Endothelial cell of umbilical vein (primary cell): ENCODE data around the gene SPATA33. TPM values are rescaled to one million over a fixed set of nuclear protein-coding genes. Genes with fewer than 3 reads are reported as not detected.

Source experiments
- BruUV-seq: library from RNA; stranded (reverse); fragments of 400-500 nt; replicated peaks from 2 replicates; lab custom pipeline; 2021; lab: Mats Ljungman, UMichigan
- CTCF ChIA-PET: fragments of 300-600, 350-600 bp; sonication (Branson Sonifier 250); formaldehyde crosslinking; loops from one replicate; lab custom pipeline; 2021; ENCODE audit warnings: antibody characterized with exemption, inconsistent platforms; lab: Charles Lee
- POLR2A ChIA-PET: fragments of 300-600, 350-600 bp; sonication (Branson Sonifier 250); formaldehyde crosslinking; loops from one replicate; lab custom pipeline; 2021; ENCODE audit warnings: antibody characterized with exemption, inconsistent platforms; lab: Charles Lee
- DNase-seq: peaks from one replicate; pipeline ENCODE4 v3.0.0-alpha.2; 2011; ENCODE audit warnings: low read depth, low spot score
- FAIRE-seq: peaks from 2 replicates; lab custom pipeline; 2011; peaks lifted over from hg19 to GRCh38; lab: Jason Lieb, UNC
- H2AFZ ChIP-seq: 2 replicates; pipeline ENCODE4 v1.6.0; 2012; ENCODE audit warnings: low read depth, low read length, control low read depth, inconsistent platforms
- H3K27ac ChIP-seq: 2 replicates; pipeline ENCODE4 v1.5.1; 2011; ENCODE audit warnings: low read depth, mild to moderate bottlenecking, control low read depth, low read length, moderate library complexity; ENCODE audit not compliant: insufficient read depth
- H3K27me3 ChIP-seq, 2 experiments: 2 replicates each; pipeline versions ENCODE4 v1.6.0 to v1.6.1; 2011; ENCODE audit warnings: low read length in 2 of 2, mixed read lengths in 1 of 2; ENCODE audit not compliant: control insufficient read depth in 2 of 2, insufficient read depth in 2 of 2
- H3K36me3 ChIP-seq, 2 experiments: 2 replicates in 1 of 2; 3 replicates in 1 of 2; pipeline ENCODE4 v1.5.1; 2011; ENCODE audit warnings: low read length in 2 of 2, mild to moderate bottlenecking in 1 of 2, moderate library complexity in 1 of 2; ENCODE audit not compliant: control insufficient read depth in 2 of 2, insufficient read depth in 2 of 2; ENCODE audit errors: extremely low read depth in 1 of 2
- H3K4me1 ChIP-seq: 3 replicates; pipeline ENCODE4 v1.5.1; 2011; ENCODE audit warnings: mild to moderate bottlenecking, low read length; ENCODE audit not compliant: control insufficient read depth, insufficient read depth; ENCODE audit errors: extremely low read depth
- H3K4me2 ChIP-seq: 2 replicates; pipeline ENCODE4 v1.6.1; 2011; ENCODE audit warnings: low read length, control low read depth, mixed read lengths; ENCODE audit not compliant: insufficient read depth
- H3K4me3 ChIP-seq, 3 experiments: fragments of 200-600 bp in 1 of 3; sonication (generic), shearing (Covaris generic) in 1 of 3; replicated peaks in 1 of 3; 2 replicates each; pipeline ENCODE4 v1.5.1; 2011 to 2016; ENCODE audit warnings: control low read depth in 3 of 3, low read length in 3 of 3, mild to moderate bottlenecking in 2 of 3, inconsistent platforms in 1 of 3, low read depth in 1 of 3, moderate library complexity in 1 of 3; ENCODE audit not compliant: insufficient read depth in 1 of 3
- H3K79me2 ChIP-seq: 2 replicates; pipeline ENCODE4 v1.6.0; 2012; ENCODE audit warnings: low read length, inconsistent platforms; ENCODE audit not compliant: control insufficient read depth, insufficient read depth
- H3K9ac ChIP-seq: replicated peaks from 2 replicates; pipeline ENCODE3; 2011; ENCODE audit warnings: low read length, control low read depth; ENCODE audit not compliant: insufficient read depth; ENCODE audit errors: extremely low read depth
- H3K9me1 ChIP-seq: replicated peaks from 3 replicates; pipeline ENCODE4 v1.6.0; 2011; ENCODE audit warnings: mild to moderate bottlenecking, low read length; ENCODE audit not compliant: control insufficient read depth, insufficient read depth; ENCODE audit errors: extremely low read depth
- H3K9me3 ChIP-seq: replicated peaks from 2 replicates; pipeline ENCODE4 v1.5.1; 2012; ENCODE audit warnings: low read length, inconsistent platforms; ENCODE audit not compliant: control insufficient read depth, insufficient read depth
- H4K20me1 ChIP-seq: replicated peaks from 2 replicates; pipeline ENCODE3; 2011; ENCODE audit warnings: mild to moderate bottlenecking, low read length; ENCODE audit not compliant: control insufficient read depth, insufficient read depth; ENCODE audit errors: extremely low read depth
- EZH2 ChIP-seq: IDR thresholded peaks from 2 replicates; pipeline ENCODE4 v1.6.1; 2012; ENCODE audit warnings: borderline replicate concordance, low read depth, mild to moderate bottlenecking, moderate library complexity, low read length, inconsistent platforms; ENCODE audit not compliant: severe bottlenecking
- FOS ChIP-seq: IDR thresholded peaks from 2 replicates; pipeline ENCODE4 v1.6.1; 2011; ENCODE audit warnings: mild to moderate bottlenecking, low read length, moderate library complexity, borderline replicate concordance; ENCODE audit not compliant: insufficient read depth
- GATA2 ChIP-seq: IDR thresholded peaks from 2 replicates; pipeline ENCODE4 v1.7.0; 2011; ENCODE audit warnings: low read depth, mild to moderate bottlenecking, moderate library complexity, mixed read lengths, low read length; ENCODE audit not compliant: insufficient read length, insufficient read depth
- MAX ChIP-seq: IDR thresholded peaks from 2 replicates; pipeline ENCODE4 v1.6.1; 2011; ENCODE audit not compliant: insufficient read depth, insufficient read length
- MYC ChIP-seq: IDR thresholded peaks from one replicate; pipeline ENCODE4 v1.6.1; 2011; ENCODE audit warnings: mild to moderate bottlenecking, low read depth, low read length
- POLR2A ChIP-seq: IDR thresholded peaks from 2 replicates; pipeline ENCODE4 v1.6.1; 2012; ENCODE audit warnings: low read depth, mild to moderate bottlenecking, control low read depth, low read length
- POLR2AphosphoS5 ChIP-seq: IDR thresholded peaks from 2 replicates; pipeline ENCODE4 v1.6.1; 2012; ENCODE audit warnings: low read depth, mild to moderate bottlenecking, control low read depth, low read length, moderate library complexity; ENCODE audit not compliant: insufficient read depth
- dilution Hi-C: fragments of 300-500 bp; cut with MboI; formaldehyde crosslinking; loops from one replicate; pipeline ENCODE4 v1.15.0; 2019; ENCODE audit warnings: low sequenced_read_pairs; ENCODE audit not compliant: extremely low pct_ligation_motif_present
- intact Hi-C: fragments of 100-400 bp; cut with micrococcal nuclease; formaldehyde crosslinking; loops from one replicate; pipeline ENCODE4 v1.10.0; 2022
- polyA plus RNA-seq, 4 experiments: library from polyadenylated mRNA; depleted of rRNA in 3 of 4; stranded (reverse) in 3 of 4; unstranded in 1 of 4; fragments of >200 nt; gene quantifications; 2 replicates each; pipeline versions ENCODE4 v1.2.1 to v1.2.3, GENCODE V29; 2011 to 2012; ENCODE audit warnings: missing spikeins in 1 of 4
- total RNA-seq: library from RNA; stranded (reverse); gene quantifications from 2 replicates; pipeline ENCODE4 v1.2.3, GENCODE V29; 2021

Gene SPATA33
- total and polyA plus RNA-seq, 2 donors (not counting 3 experiments of a cell fraction or from before 2014, with no cell fraction given): 3.5 to 11.4 TPM

GRCh38 chr16:89618109-89618998, 39.3 kb upstream of the SPATA33 start:
- Histone ChIP-seq H3K36me3 (no peaks in the 10 kb centered on the region), H3K79me2 (no peaks in the 10 kb centered on the region), H3K4me1 (peaks cover 6% of the 10 kb centered on the region), H3K9me1 (no peaks in the 10 kb centered on the region), H3K4me2 (no peak overlapping the region), H3K4me3 (no peak overlapping the region), H3K27me3 (no peaks in the 10 kb centered on the region), H3K9ac (no peak overlapping the region), H3K9me3 (no peaks in the 10 kb centered on the region), H3K27ac (no peak overlapping the region), H4K20me1 (no peaks in the 10 kb centered on the region), H2AFZ (no peak overlapping the region)
- BruUV-seq: no TSS peak
- DNase-seq (no peak), FAIRE-seq (no peak)
- intact Hi-C loops: no loop called here
- ChIA-PET CTCF (interaction anchor here (1.1 to 1.7 kb wide), 4 partner anchors 15 to 23 kb away, joined by 3 to 5 read pairs (median 4); no protein-coding TSS in a partner anchor), POLR2A (no interaction called here)
- TF ChIP-seq POLR2AphosphoS5 (no peak), EZH2 (no peak), GATA2 (no peak), FOS (no peak)
- dilution Hi-C loops: no loop called here

- BruUV-seq: no TSS peak
- POLR2A ChIA-PET: no interaction called here
- CTCF ChIA-PET: no interaction called here
These were observed 37.8 kb upstream of the SPATA33 start for GRCh38 chr16:89619840-89620239.

More at GRCh38 chr16:89619840-89620239, 37.8 kb upstream of the SPATA33 start:
- no peak for DNase-seq
- Histone ChIP-seq H3K4me1 (peaks cover 14% of the 10 kb centered on the region), H3K9ac (no peak overlapping the region), H3K9me3 (no peaks in the 10 kb centered on the region), H3K27me3 (peaks cover 0 to under 1% of the 10 kb centered on the region in 2 experiments), H3K9me1 (no peaks in the 10 kb centered on the region), H3K4me2 (no peak overlapping the region), H3K27ac (no peak overlapping the region), H4K20me1 (no peaks in the 10 kb centered on the region), H3K79me2 (no peaks in the 10 kb centered on the region), H3K4me3 (no peak overlapping the region), H3K36me3 (no peaks in the 10 kb centered on the region), H2AFZ (no peak overlapping the region)
- TF ChIP-seq EZH2: no peak
- no peak for TF ChIP-seq POLR2A
- no peak for TF ChIP-seq MYC
- no peak for TF ChIP-seq MAX
- TF ChIP-seq GATA2: no peak
- intact Hi-C loops: loop anchor here (5.0 kb wide), 1 partner anchor 38 kb away; no protein-coding TSS in a partner anchor
- dilution Hi-C loops: no loop called here
- no peak for FAIRE-seq
